Measurements from ENCODE around the gene RFX1.
A peak's percentile ranks its signal among the peaks of the same experiment; 100 is the strongest.
"Not testable (repeated sequence)": the region's sequence is repeated elsewhere in the genome, so short reads cannot be mapped to it uniquely, and the experiment has no call there.

The RFX1 gene

GRCh38 chr19:14023404-14024235 is 17.5 kb upstream of the RFX1 start:
- peak; percentile 39 for TF ChIP-seq CTCF (IDR thresholded peaks at IDR 0.05; ENCODE audit: low read depth, low read length, missing control alignments)
- H3K4me3 ChIP-seq (replicated peaks; ENCODE audit: low read depth, low read length): no peak overlapping the region
- DNase-seq (ENCODE audit: extremely low read depth, low read depth): no peak

- H3K4me3 ChIP-seq (replicated peaks; ENCODE audit: low read depth, low read length): no peak overlapping the region
- no peak for TF ChIP-seq CTCF (IDR thresholded peaks at IDR 0.05; ENCODE audit: low read depth, low read length, missing control alignments)
- DNase-seq (ENCODE audit: extremely low read depth, low read depth): no peak
These were observed 16.3 kb upstream of the RFX1 start for GRCh38 chr19:14022469-14022868.

DNA sequence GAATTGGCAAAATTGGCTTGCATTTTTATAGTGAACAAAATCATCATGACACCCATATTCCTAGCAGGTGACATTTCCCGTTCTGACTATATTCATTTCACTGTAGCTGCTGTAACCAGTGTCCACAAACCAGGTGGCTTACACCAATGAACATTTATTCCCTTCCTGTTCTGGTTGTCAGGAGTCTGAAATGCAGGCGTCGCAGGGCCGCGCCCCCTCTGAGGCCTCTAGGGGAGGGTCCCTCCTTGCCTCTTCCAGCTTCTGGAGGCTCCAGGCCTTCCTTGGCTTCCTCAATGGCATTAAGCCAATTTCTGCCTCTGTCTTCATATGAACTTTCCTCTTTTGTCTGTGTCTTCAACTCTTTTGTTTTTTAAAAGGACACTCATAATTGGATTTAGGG is 15.4 kb upstream of the RFX1 start:
- DNase-seq (ENCODE audit: extremely low read depth, low read depth): no peak
- H3K4me3 ChIP-seq (replicated peaks; ENCODE audit: low read depth, low read length): no peak overlapping the region
- TF ChIP-seq CTCF (IDR thresholded peaks at IDR 0.05; ENCODE audit: low read depth, low read length, missing control alignments): no peak

- DNase-seq (ENCODE audit: extremely low read depth, low read depth); H3K4me3 ChIP-seq (replicated peaks; ENCODE audit: low read depth, low read length): not testable (repeated sequence)
These were observed 13.6 kb upstream of the RFX1 start for GRCh38 chr19:14019739-14020138.

DNA sequence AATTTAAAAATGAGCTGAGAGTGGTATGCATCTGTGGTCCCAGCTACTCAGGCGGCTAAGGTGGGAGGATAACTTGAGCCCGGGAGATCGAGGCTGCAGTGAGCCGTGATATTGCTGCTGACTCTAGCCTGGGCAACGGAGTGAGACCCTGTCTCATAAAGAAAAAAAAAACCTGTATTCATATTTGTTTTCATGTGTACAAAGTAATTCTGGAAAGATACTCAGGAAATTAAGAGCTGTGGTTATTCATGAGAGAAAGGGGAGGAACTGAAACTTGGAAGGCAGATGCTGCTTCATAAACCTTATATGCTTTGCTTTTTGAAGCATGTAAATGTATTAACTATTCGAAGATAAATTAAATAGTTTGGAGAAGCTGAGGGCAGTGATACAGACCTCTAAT is 13.0 kb upstream of the RFX1 start:
- no peak for TF ChIP-seq CTCF (IDR thresholded peaks at IDR 0.05; ENCODE audit: low read depth, low read length, missing control alignments)
- no peak overlapping the region for H3K4me3 ChIP-seq (replicated peaks; ENCODE audit: low read depth, low read length)
- DNase-seq (ENCODE audit: extremely low read depth, low read depth): no peak

GRCh38 chr19:14015524-14016035 is 9.5 kb upstream of the RFX1 start:
- no peak overlapping the region for H3K4me3 ChIP-seq (replicated peaks; ENCODE audit: low read depth, low read length)
- DNase-seq (ENCODE audit: extremely low read depth, low read depth): no peak
- TF ChIP-seq CTCF (IDR thresholded peaks at IDR 0.05; ENCODE audit: low read depth, low read length, missing control alignments): no peak

GRCh38 chr19:14012378-14012915 is 6.3 kb upstream of the RFX1 start:
- no peak overlapping the region for H3K4me3 ChIP-seq (replicated peaks; ENCODE audit: low read depth, low read length)
- no peak for DNase-seq (ENCODE audit: extremely low read depth, low read depth)
- no peak for TF ChIP-seq CTCF (IDR thresholded peaks at IDR 0.05; ENCODE audit: low read depth, low read length, missing control alignments)
